GM12874 (cell line): ENCODE data around the gene HIVEP1.

Source experiments
- CTCF ChIP-seq: IDR thresholded peaks from 2 replicates; pipeline ENCODE4 v1.5.1; 2011; ENCODE audit warnings: low read depth, mild to moderate bottlenecking, control low read depth, low read length, moderate library complexity; ENCODE audit not compliant: insufficient read depth

Gene HIVEP1

GRCh38 chr6:12022481-12022880, 10.4 kb downstream of the HIVEP1 start:
- no peak for TF ChIP-seq CTCF

- no peak for TF ChIP-seq CTCF
Observed at GRCh38 chr6:12022953-12023388, 10.9 kb downstream of the HIVEP1 start.

- TF ChIP-seq CTCF, result no peak
Observed at GRCh38 chr6:12024216-12024615, 12.1 kb downstream of the HIVEP1 start.

GRCh38 chr6:12024699-12025434, 12.8 kb downstream of the HIVEP1 start:
- TF ChIP-seq CTCF, result no peak

- TF ChIP-seq CTCF, result no peak
Observed at GRCh38 chr6:12026120-12026519, 14.0 kb downstream of the HIVEP1 start.

- TF ChIP-seq CTCF, result no peak
Observed at GRCh38 chr6:12026833-12027232, 14.7 kb downstream of the HIVEP1 start.

- TF ChIP-seq CTCF, result no peak
Observed at GRCh38 chr6:12028213-12028612, 16.1 kb downstream of the HIVEP1 start.
